GM19193 (cell line): ENCODE results near the gene MAP3K3.

Experiments
- POLR2A ChIP-seq: IDR thresholded peaks from 4 replicates; pipeline ENCODE4 v1.6.1; 2011; ENCODE audit not compliant: insufficient read depth, insufficient read length; ENCODE audit errors: extremely low read depth

Gene MAP3K3

DNA sequence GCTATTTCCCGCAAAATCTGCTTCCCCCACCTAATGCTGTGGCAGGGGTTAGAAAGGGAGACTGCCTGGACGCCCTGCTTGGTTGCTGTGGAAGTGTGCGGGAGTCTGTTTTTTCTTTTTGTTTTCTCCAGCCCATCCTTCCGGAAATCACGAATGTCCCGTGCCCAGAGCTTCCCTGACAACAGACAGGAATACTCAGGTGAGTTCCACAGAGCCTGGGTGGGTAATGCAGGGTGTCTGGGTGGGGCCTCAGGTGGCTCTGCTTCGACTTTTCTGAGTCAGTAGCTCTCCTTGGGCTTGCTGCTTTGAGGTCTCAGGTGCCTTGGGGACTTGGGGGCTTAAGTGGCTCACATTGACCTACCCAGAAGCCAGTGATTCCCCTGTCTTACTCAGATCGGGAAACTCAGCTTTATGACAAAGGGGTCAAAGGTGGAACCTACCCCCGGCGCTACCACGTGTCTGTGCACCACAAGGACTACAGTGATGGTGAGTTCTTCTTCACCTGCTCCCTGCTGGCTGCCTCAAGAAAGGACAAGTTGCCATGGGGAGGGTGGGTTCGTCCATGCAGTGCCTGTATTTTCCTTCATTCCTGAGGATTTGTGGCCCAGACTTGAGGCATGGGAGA is 66.3 kb downstream of the MAP3K3 start:
- no peak for TF ChIP-seq POLR2A

- TF ChIP-seq POLR2A: no peak
Measured at GRCh38 chr17:63689479-63689878, 67.3 kb downstream of the MAP3K3 start.

- no peak for TF ChIP-seq POLR2A
Measured at GRCh38 chr17:63692195-63692816, 70.1 kb downstream of the MAP3K3 start.

DNA sequence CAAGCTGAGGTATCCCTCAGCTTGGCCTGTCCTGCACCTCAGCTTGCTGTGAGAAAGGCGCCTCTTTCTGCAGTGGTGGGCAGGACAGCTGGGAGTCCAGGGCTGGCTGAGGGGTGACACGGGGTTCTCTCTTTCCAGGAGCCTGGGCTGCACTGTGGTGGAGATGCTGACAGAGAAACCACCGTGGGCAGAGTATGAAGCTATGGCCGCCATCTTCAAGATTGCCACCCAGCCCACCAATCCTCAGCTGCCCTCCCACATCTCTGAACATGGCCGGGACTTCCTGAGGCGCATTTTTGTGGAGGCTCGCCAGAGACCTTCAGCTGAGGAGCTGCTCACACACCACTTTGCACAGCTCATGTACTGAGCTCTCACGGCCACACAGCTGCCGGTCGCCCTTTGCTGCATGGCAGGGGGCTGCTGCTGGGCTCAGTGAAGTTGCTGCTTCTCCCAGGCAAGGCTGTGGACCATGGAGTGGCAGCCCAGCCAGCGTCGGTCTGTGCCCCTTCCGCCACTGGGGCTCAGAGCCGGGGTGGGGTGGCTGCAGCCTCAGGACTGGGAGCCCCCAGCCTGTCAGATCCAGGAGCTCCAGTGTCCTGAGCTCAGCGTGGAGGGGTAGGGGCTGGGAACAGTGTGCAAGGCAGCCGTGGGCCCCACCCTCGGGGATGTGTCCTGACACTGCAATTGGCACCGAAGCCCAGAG is 71.3 kb downstream of the MAP3K3 start:
- TF ChIP-seq POLR2A: no peak

GRCh38 chr17:63694229-63694949 is 72.2 kb downstream of the MAP3K3 start:
- no peak for TF ChIP-seq POLR2A

- TF ChIP-seq POLR2A: peak; percentile 58
Measured at GRCh38 chr17:63694950-63695773, 72.9 kb downstream of the MAP3K3 start.

DNA sequence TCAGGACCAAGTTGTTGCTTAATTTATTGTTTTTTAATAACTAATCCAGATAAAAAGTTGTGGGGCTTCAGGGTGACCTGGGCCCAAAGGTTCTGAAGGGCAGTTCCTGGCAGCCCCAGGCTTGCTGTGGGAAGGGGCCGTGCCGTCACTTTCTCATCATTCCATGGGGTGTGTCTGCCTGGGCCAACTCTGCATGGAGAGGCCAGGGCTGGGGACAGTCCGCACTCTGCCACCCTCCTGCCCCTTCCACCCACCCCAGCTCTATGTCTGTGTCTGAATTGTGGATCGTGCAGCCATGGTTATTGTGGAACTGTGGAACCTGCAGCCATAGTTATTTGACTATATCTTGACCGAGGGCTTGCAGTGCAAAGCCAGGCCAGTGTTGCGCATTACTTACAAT is 73.7 kb downstream of the MAP3K3 start:
- peak; percentile 0 for TF ChIP-seq POLR2A

- TF ChIP-seq POLR2A: no peak
Measured at GRCh38 chr17:63696381-63696961, 74.3 kb downstream of the MAP3K3 start.

GRCh38 chr17:63697341-63698286 is 75.4 kb downstream of the MAP3K3 start:
- peak; percentile 77 for TF ChIP-seq POLR2A

- no peak for TF ChIP-seq POLR2A
Measured at GRCh38 chr17:63698381-63698885, 76.2 kb downstream of the MAP3K3 start.

GRCh38 chr17:63698886-63699637 is 76.8 kb downstream of the MAP3K3 start:
- TF ChIP-seq POLR2A: peak; percentile 56

GRCh38 chr17:63699638-63700527 is 77.7 kb downstream of the MAP3K3 start, which contains the start of gene LIMD2:
LIMD2 (minus strand) TSS chr17:63700125; CDS start chr17:63699298, 827 bp downstream.
- peak; percentile 72 for TF ChIP-seq POLR2A
